SIG-M5 treated with dmso at 0.1 percent for 504 hours (cell line): ENCODE measurements around the gene C16orf92.
"Not testable (repeated sequence)": the region's sequence is repeated elsewhere in the genome, so short reads cannot be mapped to it uniquely, and the experiment has no call there.

Experiments used
- DNase-seq: peaks from one replicate; lab custom pipeline; 2025; ENCODE audit not compliant: unreplicated experiment; lab: John Stamatoyannopoulos, UW

The C16orf92 gene

GRCh38 chr16:30025156-30025555, 2.2 kb downstream of the C16orf92 start:
- no peak for DNase-seq

DNA sequence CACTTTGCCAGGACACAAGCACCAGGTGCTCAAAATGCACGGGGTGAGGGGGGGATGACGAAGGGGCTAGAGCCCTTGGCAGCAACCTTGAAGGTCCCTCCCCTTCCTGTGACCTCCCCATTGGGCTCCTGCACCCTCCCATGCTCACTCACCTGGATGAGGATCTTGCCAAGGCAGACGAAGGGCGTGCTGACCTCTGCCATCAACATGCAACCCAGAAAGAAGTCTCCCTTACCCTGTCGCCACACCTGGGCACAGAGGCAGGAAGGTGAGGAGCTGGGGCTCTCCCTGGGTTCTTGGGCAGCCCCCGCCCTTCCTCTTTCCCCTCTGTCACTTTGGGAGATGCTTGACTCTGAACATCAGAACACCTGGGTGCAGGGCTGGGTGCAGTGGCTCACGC, 2.6 kb downstream of the C16orf92 start:
- DNase-seq: no peak

DNA sequence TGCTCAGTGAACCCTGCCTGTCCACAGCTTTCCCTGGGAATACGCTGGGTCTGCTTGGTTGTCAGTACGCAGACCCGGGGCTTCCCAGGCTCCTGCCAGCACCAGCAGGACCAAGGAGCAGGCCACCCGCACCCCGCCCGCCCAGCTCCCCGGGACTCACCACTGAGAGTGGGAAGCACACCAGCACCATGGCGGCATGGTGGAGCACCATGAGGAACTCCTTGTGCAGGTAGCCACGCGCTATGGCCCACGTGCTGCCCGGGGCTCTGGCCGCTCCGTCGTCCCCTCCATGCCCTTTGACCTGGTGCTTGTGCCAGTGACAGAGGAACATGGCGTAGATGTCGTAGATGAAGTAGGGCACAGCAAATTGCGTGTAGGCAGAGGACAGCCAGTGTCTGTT, 3.5 kb downstream of the C16orf92 start:
- no peak for DNase-seq

DNA sequence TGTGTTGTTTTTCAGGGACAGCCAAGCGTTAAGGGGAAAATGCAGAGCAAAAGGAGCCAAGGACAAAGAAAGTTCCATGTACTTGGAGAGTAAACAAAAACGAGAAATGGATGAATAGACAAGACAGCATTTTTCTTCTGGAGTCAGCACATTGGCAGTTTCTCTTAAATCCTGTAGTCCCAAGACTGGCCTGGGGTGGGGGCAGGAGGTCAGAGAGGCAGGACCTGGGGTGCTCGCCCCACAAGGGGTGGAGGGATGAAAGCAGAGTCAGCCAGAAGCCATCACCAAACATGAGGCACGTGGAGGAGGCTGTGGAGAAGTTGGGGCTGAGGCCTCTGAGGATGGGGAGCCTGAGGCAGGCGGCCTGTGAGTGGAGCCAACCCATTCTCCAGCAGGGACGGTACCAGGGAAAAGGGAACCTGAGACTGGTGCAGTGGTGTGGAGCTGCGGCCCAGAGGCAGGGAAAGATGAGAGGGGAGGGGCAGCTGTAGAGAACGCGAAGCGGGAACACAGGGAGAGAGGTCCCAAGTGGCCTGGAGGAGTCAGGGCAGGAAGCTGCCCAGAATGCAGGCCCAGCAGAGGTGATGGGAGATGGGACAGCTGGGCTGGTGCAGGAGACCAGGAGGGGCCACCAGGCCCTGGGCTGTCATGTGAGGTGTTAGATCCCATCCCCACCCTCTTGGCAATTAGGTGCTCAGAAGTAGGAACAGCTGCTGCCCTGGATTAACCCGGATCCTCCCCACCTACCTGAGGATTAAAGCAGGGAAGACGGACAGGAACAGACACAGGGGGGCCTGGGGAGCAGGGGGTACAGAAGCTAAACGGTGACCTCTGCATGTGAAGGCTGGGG, 4.8 kb downstream of the C16orf92 start:
- no peak for DNase-seq

DNA sequence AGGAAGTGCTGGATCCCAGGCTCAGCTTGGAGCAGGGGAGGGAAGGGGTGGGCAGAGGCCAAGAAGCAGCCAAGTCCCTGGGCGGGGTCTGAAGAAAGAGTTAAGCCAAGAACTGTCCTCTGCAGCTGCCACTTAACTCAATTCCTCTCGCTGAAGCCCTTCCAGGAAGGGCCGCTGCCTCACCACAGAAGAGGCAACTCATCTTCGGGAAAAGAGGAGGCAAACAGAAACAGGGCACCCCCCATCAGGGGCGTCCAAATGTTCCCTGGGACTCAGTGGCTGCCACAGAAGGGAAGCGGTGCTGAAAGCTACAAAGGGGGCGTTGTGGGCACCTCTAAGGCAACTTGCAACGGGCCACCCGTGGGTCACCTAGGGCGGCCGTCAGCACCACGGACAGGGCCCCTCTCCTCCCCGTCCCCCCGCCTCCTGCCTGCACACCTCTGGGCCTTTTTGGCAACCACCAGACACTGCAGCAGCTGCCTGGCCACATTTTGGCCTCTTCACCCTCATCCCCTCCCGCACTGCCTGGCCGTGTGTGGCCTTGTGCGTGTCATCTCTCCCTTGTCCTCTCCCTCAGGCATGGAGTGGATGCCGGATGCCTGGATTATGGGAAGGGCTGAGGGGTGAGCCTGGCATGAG, 5.6 kb downstream of the C16orf92 start:
- no peak for DNase-seq

- no peak for DNase-seq
Observed at GRCh38 chr16:30030011-30030685, 7.2 kb downstream of the C16orf92 start.

- DNase-seq: no peak
Observed at GRCh38 chr16:30030841-30031413, 7.9 kb downstream of the C16orf92 start, which contains the start of gene TLCD3B. Gene TLCD3B (minus strand): TSS chr16:30031271. CDS start chr16:30030527, 744 bp downstream.

- DNase-seq: no peak
Observed at GRCh38 chr16:30031477-30031918, 8.5 kb downstream of the C16orf92 start.

DNA sequence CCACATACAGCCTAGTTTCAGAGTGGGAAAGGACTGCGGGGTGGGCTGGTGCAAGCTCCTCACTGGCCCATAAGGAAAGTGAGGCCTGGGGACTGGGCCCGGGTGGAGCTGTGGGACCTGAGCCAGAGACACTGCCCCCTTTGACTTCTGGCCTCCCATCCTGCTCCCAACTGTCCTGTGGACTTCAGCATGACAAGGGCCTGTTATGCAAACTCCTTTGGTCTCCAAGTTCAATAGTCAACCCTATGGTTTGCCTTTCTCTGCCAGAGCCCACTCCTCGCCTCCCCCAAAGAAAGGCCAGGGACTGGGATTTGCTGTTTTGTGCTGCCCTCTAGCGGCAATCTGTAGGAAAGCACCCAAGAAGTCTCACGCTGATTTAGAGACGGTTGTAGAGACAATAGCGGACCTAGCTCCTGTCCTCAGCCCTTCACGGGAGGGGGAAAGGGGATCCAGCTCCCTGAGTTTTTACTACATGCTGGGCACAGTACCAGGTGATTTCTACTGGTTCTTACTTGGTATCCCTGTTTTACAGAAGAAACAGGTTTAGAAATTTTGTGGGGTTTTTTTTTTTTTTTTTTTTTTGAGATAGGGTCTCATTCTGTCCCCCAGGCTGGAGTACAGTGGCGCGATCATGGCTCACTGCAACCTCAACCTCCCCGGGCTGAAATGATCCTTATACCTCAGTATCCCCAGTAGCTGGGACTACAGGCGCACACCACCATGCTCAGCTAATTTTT, 9.3 kb downstream of the C16orf92 start:
- DNase-seq: peak; percentile 75

DNA sequence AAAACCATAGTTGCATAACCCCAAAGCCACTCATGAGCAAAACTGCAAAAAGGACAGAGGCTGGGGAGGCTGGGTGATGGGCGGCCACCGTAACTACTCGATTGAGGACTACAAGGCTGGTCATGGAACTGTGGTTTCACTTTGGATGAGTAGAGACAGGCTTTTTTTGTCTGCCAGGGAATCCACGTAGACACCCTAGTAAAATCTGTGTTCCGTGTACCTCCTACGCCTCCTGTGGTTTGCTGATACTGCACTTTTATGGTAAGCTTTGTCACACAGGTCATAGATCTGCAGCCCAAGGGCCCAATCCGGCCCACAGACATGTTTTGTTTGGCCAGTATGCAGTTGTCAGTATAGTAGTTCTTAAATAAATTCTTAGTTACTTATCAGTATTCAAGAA, 10.3 kb downstream of the C16orf92 start:
- DNase-seq: no peak

GRCh38 chr16:30040221-30040620, 17.2 kb downstream of the C16orf92 start:
- DNase-seq: peak; percentile 29

DNA sequence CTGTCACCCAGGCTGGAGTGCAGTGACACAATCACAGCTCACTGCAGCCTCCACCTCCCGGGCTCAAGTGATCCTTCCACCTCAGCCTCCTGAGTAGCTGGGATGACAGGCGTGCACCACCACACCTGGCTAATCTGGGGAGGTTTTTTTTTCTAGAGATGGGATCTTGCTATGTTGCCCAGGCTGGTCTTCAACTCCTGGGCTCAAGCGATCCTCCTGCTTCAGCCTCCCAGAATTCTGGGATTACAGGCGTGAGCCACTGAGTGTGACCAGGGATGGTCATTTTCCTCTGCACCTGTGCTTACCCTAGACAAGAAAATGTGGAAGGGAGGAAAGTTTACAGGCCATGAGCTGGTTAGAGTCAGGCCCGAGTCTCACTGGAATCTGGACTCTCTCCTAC, 17.7 kb downstream of the C16orf92 start:
- DNase-seq: not testable (repeated sequence)

GRCh38 chr16:30041841-30042240, 18.8 kb downstream of the C16orf92 start:
- no peak for DNase-seq

DNA sequence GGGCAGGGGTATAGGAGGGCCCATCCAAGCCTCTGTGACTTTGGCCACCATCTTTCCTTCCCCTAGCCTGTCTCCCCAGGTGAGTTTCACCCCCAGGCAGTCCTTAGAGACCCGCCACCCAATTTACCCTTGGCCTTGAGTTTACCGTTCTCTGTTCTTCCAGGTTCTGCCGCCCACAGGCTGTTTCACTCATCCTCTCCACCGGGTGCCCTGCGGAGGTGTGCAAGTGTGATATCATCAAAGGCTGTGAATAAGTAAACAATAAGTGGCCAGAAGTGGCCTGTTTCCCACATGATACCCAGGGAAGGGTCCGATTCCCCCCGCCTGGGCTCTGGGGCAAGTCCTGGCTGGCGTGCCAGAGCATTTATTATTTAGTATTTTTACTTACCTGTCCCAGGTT, 23.2 kb downstream of the C16orf92 start:
- no peak for DNase-seq

- no peak for DNase-seq
Observed at GRCh38 chr16:30046588-30046987, 23.6 kb downstream of the C16orf92 start.

GRCh38 chr16:30049871-30050270, 26.9 kb downstream of the C16orf92 start:
- DNase-seq: no peak

- no peak for DNase-seq
Observed at GRCh38 chr16:30051518-30051917, 28.5 kb downstream of the C16orf92 start.

DNA sequence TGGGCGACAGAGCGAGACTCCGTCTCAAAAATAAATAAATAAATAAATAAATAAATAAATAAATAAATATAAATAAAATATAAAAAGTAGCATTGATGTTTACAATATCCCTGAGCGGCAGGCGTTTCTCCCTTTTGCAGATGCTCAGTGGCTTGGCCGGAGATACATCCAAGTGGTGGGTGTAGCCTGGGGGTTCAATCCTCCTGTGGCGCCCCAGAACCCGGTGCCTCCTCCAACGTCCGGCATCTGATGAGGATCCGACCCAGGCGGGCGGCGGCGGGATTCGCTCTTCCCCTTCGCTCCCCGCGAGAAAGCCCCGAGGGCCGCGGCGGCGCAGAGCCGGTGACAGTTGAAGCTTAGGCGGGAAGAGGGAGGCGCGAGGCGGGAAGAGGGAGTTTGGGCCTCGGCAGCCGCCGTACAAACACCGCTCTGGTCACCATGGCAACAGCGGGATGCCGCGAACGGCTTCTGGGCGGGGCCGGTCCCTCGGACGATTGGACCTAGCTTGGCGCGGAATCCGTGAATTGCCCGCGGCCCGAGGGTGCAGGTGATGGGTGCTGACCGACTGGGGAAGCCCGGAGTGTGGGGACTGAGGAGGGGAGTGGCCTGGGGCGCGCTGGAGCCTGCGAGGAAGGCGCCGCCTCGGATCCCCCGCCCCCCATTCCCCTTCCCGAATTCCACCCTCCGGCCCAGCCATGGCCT, 29.8 kb downstream of the C16orf92 start:
- peak; percentile 91 for DNase-seq

DNA sequence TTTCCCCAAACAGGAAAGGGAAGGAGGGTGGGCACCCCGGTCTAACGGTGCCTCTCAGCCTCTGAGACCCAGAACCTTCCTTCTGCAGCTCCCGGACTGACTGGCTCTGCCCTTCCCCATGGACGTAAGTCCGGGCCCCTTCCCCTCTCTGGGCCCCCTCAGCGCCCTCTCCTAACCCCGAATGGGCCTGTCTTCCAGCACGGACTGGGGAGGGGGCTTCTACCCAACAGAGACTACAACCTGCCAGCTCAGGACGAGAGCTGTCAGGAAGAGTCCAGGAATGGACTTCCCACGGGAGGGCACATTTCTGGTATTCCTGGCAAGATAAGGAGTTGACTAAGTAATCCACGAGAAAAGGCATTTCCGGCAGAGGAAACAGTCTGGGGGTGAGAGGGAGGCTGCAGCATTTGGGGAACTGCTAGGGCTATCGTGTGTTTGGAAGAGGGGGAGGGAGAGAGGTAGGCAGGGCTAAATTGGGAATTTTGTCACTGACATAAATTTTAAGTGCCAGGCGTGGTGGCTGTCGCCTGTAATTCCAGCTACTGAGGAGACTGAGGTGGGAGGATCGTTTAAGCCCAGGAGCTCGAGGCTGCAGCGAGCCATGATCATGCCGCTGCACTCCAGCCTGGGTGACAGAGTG, 30.5 kb downstream of the C16orf92 start:
- DNase-seq: no peak

DNA sequence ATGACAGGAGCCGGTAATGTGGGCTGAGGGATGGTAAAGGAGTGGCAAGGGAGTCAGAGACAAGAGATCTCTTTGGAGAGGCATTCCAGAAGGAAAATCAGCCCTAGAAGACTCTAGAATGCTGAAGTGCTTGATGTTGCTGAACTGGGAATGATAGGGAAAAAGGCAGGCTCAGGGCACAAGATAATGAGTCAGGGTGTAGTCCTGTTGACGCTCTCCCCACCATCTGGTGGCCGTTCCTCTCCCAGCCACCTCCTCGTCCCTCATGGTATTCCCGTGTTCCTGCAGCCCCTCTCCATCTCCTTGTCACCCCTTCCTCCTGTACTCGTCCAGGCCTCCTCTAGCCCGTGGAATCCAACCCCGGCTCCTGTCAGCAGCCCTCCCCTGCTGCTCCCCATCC, 31.5 kb downstream of the C16orf92 start:
- no peak for DNase-seq
